Cerebellar cortex (tissue), 1 donor: Measurements from ENCODE around the gene YLPM1.

Source experiments
- DNase-seq: peaks from one replicate; pipeline ENCODE4 v3.0.0-alpha.2; 2015; ENCODE audit warnings: low spot score

YLPM1 gene

GRCh38 chr14:74793506-74794155 is 30.5 kb downstream of the YLPM1 start:
- no peak for DNase-seq

GRCh38 chr14:74794947-74795346 is 31.8 kb downstream of the YLPM1 start:
- no peak for DNase-seq

GRCh38 chr14:74799765-74800164 is 36.6 kb downstream of the YLPM1 start:
- no peak for DNase-seq

GRCh38 chr14:74800780-74801179 is 37.7 kb downstream of the YLPM1 start:
- DNase-seq, result no peak

DNA sequence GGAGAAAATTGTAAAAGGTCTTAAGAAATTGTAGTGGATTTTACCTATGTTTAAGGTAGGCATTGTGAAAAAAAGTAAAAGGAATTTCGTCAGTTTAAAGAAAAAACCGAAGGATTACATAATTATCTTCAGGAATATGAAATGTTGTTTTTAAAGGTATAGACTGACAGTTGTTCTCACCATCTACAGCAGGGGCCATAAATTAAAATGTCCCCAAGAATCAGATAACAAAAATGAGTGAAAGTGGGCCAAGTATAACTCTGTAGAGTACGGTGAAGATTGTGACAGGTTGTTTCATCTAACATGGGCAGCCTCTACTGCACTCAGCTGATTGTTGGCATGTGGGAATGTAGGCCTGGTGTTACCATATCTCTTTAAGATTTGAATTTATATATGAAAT is 38.3 kb downstream of the YLPM1 start:
- DNase-seq, result no peak

GRCh38 chr14:74804219-74804825 is 41.2 kb downstream of the YLPM1 start:
- peak; percentile 67 for DNase-seq

DNA sequence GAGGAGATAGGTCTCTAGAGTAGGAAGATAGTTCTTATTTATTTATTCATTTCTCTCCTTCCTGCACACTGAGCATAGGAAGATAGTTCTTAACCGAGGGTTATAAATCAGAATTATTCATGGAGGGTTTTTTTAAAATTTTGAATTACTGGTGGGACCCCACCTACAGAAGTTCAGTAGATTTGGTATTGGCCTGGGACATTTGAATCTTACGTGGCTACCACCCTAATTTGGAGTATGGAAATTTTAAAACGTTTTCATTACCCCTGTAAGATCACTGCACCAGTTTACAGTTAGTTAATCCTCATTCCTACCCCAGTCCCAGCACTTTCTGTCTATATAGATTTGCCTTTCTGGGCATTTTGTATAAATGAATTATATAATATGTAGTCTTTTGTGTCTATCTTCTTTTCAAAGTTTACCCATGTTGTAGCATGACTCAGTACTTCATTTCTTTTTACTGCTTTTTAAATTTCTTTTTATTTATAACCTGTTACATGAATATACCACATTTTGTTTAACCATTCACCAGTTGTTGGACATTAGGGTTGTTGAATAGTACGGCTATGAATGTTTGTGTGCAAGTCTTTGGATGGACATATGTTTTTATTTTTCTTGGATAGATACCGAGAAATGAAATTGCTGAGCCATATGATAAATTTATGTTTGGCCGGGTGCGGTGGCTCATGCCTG is 44.9 kb downstream of the YLPM1 start:
- no peak for DNase-seq

DNA sequence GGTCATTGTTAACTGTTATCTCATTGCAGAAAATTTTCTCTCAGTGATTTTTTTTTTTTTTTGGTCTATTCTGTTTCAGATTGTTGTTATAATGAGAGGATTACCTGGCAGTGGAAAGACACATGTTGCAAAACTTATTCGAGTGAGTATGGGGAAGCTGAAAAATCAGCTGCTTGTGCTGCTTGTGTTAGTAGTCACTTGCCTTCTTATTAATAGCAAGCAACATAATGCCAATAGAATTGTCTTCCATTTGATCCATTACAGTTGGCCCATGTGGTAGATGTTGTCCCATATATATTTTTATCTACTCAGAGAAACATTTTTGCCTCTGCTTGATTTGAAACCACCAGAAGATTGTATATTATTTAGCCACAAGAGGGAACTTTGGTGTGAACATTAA is 53.0 kb downstream of the YLPM1 start:
- DNase-seq, result no peak

DNA sequence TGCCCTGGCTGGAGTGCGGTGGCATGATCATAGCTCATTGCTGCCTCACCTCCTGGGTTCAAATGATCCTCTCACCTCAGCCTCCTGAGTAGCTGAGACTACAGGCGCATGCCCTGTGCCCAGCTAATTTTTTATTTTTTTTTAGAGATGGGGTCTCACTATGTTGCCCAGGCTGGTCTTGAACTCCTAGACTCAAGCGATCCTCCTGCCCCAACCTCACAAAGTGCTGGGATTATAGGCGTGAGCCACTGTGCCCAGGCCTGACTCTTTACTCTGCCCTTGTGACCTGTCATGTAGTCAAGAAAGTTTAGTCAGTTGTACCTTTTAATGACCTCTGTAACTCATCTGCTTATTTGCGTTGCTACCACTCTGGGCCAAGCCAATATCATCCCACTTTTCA is 57.2 kb downstream of the YLPM1 start:
- no peak for DNase-seq

GRCh38 chr14:74821267-74821915 is 58.3 kb downstream of the YLPM1 start:
- DNase-seq, result no peak

- DNase-seq, result no peak
Observed at GRCh38 chr14:74824997-74825396, 61.9 kb downstream of the YLPM1 start.

- no peak for DNase-seq
Observed at GRCh38 chr14:74826574-74826973, 63.5 kb downstream of the YLPM1 start.

DNA sequence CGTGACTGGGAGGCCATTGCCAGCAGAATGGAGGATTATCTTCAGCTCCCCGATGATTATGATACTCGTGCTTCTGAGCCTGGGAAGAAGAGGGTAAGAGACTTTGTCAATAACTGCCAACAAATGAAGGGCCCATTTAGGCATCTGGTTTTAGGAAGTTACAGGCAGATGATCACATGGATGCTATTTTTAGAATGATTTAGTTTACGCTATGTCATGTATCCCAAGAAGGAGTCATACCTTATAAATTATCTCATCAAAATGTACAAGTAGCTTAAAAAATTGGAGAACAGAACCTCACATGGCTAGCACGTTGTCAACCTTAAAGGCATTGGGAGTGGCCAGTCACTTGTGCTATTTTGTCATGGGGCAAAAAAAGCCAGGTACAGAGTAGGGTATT is 66.1 kb downstream of the YLPM1 start:
- DNase-seq, result no peak

GRCh38 chr14:74832849-74833248 is 69.7 kb downstream of the YLPM1 start:
- DNase-seq, result no peak

DNA sequence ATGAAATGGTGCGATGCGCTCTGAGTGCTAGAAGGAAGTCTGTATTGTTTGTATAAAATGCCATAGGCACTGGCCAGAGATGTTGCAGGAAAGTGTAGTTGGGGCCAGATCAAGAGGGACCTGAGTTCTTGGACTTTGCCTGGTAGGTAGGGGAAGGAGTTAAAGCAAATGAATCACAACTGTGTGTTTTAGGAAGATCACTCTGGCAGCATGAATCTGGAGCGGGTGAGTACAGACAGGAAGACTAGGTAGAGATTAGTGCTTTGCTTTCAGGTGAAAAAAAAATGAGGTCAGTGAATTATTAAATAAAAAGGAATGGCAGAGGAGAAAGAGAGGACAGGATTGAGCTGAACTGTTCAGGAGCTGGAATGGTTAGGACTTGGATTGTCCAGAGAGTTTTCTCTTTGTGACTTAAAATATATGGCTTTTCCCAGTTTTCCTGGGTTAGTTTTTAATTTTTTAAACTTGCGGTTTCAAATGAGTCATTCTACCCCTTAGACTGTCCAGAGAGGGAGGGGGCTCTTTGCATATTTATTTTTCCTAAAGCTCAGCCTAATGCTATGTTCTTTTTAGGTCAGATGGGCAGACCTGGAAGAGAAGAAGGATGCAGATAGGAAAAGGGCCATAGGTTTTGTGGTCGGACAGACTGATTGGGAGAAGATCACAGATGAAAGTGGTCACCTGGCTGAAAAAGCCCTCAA is 71.7 kb downstream of the YLPM1 start:
- no peak for DNase-seq

DNA sequence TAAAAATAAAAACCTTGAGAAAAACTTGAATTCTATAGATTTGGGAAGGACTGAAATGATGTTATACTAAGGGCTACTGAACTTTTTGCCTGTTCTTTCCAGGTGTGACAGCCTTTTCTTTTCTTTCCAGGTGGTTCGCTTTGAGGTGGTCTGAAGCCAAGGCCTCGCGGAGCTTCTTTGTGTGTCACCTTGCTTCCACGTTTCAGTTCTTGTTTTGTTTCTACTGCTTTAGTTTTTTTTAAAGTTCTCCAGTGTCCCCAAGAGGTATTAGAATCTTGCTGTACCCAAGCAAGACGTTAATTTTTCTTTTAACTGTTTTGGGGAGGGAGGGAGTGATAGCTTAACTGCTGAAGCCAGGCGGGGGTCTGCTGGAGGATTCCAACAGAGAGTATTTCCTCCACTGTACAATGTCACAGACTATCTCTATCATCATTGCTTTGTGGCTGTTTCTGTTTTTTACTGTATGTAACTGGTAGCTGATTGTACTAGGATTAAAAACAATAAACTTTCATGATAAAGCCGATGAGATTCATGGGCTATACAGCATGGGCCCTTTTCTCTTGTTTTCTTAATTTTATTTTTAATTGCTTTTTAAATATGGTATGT is 72.6 kb downstream of the YLPM1 start:
- no peak for DNase-seq

DNA sequence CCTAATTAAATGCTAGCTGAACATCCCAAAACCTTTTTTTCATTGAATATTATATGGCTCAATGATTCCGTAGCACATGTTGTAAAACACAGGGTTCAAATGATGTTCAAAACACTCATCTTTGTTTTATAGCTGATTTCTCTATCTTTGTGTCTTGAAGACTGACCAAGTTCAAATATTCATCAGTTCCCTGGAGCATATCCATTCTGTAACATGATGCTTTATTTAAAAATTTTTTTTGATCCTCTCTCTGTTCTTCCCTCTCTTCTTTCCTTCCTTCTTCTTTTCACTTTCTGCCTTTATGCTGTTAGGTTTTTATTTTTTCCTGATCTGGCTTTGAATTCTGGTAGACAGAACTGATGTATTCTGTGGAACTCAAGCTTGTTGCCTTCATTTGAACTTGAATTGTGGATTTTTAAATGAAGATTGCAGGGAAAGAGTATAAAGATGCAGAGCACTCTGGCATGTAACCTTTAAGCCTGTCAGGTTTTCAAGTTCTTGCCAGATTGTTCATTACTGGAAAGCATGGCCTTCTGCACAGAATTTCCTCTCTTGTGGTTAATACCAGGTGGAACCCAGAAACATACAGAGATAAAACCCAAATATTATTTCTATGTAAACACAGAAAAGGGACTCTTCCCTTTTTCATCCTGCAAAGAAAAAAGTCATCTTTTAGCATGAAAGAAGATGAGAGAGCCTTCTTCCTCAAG is 73.3 kb downstream of the YLPM1 start:
- no peak for DNase-seq

- DNase-seq, result no peak
Observed at GRCh38 chr14:74838166-74838565, 75.0 kb downstream of the YLPM1 start.

DNA sequence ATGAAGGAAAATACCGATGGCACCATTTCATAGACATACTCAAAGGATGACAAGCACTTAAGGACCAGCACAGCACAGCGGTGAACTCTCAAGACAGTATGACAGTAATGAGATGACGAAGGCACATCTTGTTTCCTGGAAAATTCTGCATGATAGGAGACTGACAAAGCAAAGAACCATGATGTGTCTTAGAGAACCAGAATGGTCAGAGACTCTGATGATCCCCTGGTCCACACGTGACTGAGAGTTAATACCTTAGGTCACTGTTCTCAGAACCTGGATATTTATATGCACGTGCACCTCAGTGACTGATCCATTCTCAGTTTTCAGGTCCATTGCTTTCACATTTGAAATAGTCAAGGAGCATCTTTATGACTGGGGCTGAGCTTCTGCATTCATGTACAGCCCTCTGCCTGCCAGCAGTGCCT is 77.5 kb downstream of the YLPM1 start:
- DNase-seq, result no peak

- DNase-seq, result no peak
Observed at GRCh38 chr14:74841230-74842207, 78.4 kb downstream of the YLPM1 start.
